ENCODE results near the gene GZF1.

- TF ChIP-seq CTCF (IDR thresholded peaks at IDR 0.05) (no peak), POLR2A (IDR thresholded peaks at IDR 0.05) (no peak), POLR2AphosphoS5 (IDR thresholded peaks at IDR 0.05) (no peak)
Measured at GRCh38 chr20:23396950-23397627, 35.1 kb downstream of the GZF1 start.

Data from breast epithelium (tissue), 3 donors.